ENCODE results near the gene UTP4.

- TF ChIP-seq EZH2phosphoT487 (IDR thresholded peaks at IDR 0.05): no peak
- TF ChIP-seq CTCF (IDR thresholded peaks at IDR 0.05): no peak
- no peak for TF ChIP-seq EZH2 (IDR thresholded peaks at IDR 0.05)
These were observed 66.9 kb downstream of the UTP4 start for GRCh38 chr16:69199382-69199781.
